Choroid plexus epithelial cell (primary cell): ENCODE measurements around the gene IMPDH1.

Experiments
- DNase-seq: peaks from one replicate; pipeline ENCODE4 v3.0.0-alpha.2; 2010; ENCODE audit warnings: low read depth
- H3K4me3 ChIP-seq: 2 replicates; pipeline ENCODE4 v1.5.1; 2011; ENCODE audit warnings: low read depth, mild to moderate bottlenecking, control low read depth, low read length, moderate library complexity
- CTCF ChIP-seq: conservative IDR thresholded peaks from 2 replicates; pipeline ENCODE4 v1.5.1; 2011; ENCODE audit warnings: low read depth, mild to moderate bottlenecking, control low read depth, inconsistent platforms, low read length, moderate library complexity

The IMPDH1 gene

GRCh38 chr7:128380483-128381106, 29.2 kb downstream of the IMPDH1 start:
- DNase-seq: no peak
- TF ChIP-seq CTCF: no peak
- H3K4me3 ChIP-seq: no peak overlapping the region

DNA sequence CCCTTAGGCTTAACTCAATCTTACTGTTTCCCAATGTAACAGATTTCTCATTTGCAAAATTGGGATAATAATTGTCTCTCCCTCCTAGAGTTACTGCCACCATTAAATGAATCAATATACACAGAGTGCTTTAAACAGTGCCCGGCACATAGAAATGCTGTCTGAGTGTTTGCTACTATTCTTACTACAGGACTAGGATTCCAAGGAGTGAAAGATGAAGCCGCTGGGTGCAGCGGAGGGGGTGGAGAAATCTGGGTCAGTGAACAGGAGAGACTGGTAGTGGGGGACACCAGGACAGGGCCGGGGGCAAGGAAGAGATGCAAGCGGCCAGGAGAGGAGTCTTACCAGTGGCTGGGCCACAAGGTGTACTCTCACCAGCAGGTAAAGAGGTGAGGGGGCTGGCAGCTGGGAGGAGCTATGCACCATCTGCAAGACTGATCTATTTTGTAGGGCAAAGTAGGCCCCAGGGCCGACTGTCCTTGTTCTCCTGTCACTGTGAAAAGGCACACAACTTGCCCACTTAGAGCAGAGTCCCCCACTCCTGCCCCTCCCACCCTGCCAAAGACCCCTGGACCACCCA, 29.8 kb downstream of the IMPDH1 start:
- no peak for TF ChIP-seq CTCF
- H3K4me3 ChIP-seq: no peak overlapping the region
- no peak for DNase-seq

DNA sequence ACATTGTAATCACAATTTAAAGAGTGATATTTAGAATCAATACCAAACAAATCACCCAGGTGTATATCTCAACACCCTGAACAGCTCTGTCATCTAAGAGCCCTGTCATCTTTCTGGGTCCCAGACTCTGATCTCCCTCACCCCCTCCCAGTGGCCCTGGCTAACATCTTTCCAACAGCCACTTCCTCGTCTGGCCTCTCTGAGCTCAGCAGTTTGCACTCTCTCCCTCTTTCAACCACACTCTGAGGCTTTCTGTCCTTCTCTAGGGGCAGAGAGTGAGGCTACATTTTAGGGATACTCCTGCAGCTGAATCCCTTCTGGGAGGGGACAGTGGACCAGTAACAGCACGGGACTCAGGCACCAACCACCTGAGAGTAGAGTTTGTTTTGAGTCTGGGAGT, 31.1 kb downstream of the IMPDH1 start:
- DNase-seq: no peak
- H3K4me3 ChIP-seq: no peak overlapping the region
- no peak for TF ChIP-seq CTCF

- no peak for DNase-seq
- TF ChIP-seq CTCF: no peak
- H3K4me3 ChIP-seq: no peak overlapping the region
Measured at GRCh38 chr7:128376077-128376476, 33.7 kb downstream of the IMPDH1 start.

- no peak overlapping the region for H3K4me3 ChIP-seq
- TF ChIP-seq CTCF: no peak
- no peak for DNase-seq
Measured at GRCh38 chr7:128374041-128374440, 35.7 kb downstream of the IMPDH1 start.

GRCh38 chr7:128373606-128374005, 36.2 kb downstream of the IMPDH1 start:
- no peak overlapping the region for H3K4me3 ChIP-seq
- DNase-seq: no peak
- no peak for TF ChIP-seq CTCF

- DNase-seq: no peak
- TF ChIP-seq CTCF: no peak
- H3K4me3 ChIP-seq: no peak overlapping the region
Measured at GRCh38 chr7:128370491-128370890, 39.3 kb downstream of the IMPDH1 start.
